IPS DF 4.7 (cell line): ENCODE measurements around the gene SEPTIN10.
"Not testable (repeated sequence)": the region's sequence is repeated elsewhere in the genome, so short reads cannot be mapped to it uniquely, and the experiment has no call there.

Source experiments
- DNase-seq: peaks from one replicate; pipeline ENCODE4 v3.0.0-alpha.2; 2013; ENCODE audit warnings: low spot score; ENCODE audit errors: extremely low read depth

SEPTIN10 gene

DNA sequence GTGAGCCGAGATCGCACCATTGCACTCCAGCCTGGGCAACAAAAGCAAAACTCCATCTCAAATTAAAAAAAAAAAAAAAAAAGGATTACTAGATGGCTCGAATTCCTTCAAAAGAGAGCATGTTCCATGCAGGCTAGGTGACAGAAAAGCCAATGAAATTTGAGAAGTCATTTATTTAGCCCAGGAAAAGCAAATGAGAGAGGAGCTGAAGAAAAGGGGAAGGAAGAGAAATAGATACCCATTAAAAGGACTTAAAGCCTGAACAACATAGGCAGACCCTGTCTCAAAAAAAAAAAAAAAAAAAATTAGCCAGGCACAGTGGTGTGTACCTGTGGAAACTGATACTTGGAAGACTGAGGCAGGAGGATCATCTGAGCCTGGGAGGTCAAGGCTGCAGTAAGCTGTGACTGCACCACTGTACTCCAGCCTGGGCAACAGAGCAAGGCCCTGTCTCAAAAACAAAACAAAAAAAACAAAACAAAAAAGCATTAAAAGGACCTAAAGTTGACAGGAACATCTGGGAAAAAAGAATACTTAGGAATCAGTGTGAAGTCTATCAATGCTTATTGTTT lies 11.1 kb downstream of the SEPTIN10 start:
- no peak for DNase-seq

DNA sequence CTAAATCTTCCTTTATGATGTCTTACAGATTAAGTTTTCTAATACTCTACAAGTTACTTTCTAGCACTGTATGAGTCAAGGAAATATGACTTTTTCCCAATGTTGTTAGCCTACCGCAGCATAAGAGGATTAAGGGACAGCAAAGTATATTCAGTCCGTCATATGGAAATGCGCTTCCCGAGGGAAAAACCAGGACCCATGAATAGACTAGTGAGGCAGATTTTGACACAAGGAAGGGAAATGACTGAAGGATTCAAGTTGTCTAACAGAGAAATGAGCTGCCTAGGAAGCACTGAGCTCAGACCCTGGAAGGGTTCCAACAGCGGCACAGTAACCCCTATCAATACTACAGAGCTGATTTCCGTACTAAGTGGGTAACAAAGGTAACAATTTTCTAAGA lies 12.0 kb downstream of the SEPTIN10 start:
- no peak for DNase-seq

DNA sequence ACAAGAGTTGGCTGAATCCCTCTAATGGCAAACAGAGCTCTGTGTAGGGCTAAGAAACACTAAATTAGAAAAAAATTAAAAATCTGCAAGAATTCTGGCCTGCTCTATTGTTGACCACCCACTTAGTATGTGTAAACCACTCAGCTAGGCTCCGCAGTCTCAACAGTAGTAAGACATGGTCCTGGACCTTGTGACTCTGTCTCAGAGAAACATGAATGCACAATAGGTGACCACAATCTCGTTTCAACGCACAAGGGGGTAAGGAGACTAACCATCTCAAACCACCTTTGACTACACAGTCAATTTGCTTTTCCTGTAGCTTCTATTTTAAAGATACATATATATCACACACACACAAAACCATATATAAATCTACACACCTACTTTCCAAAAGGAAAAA lies 16.5 kb downstream of the SEPTIN10 start:
- DNase-seq, result no peak

DNA sequence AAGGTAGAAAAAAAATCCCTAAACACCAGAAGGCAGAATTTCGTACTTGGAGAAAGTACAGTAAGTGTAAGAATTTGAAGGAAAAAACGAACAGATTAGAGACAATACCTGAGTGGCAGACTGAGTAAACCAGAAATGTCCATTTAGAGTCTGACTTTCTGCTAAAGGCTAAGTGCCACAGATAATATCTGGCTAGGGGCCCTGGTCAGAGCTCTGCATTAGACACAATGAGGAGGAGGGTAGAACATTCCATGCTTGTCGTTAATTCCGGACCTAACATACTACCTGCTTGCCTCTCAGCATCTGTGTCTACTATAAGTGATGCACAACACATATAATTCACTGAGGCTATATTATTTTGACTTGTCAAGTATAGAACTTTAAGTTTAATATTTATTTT lies 18.1 kb downstream of the SEPTIN10 start:
- DNase-seq, result no peak

DNA sequence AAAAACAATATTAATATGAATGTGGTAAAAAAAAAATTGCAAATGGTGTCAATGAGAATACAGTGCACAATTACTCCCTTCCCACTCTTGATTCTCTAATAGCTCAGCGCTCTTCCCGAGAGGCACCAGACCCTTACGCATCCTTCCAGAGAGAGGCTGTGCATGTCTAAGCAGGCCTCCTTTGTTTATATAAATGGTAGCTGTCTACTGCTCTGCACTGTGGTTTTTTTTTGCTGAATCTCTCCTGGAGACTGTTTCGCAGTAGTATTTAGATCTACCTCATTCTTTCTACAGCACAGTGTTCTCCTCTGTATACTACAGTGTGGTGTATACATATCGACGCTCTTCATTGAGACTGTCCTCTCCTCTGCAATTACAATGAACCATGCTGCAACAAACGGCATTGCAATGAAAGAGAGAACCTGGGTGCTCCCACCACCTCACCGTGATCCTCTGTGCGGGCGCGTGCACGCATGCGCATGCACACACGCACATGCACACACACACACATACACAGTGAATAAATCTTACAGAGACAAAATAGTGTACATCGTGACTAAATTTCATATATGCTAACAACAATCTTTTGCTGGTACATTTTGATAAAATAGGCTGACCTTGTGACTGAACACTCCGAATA lies 19.4 kb downstream of the SEPTIN10 start:
- no peak for DNase-seq

DNA sequence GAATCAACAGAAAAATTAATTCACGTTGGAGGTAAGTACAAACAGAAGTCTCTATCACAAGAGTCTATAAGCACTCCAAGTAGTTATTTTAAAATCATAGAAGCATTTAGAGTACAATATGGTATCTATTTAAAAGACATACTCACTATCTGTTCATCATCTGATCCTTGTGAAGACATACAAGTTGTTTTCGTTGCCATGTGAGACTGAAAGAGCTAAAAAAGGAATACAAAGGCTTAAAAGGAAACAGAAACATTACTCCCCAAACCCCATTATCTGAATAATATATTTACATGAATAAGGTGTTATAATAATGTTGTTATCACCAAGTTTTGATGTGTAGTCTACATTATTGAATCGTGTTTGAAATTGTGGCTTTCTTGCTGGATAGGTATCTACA lies 20.9 kb downstream of the SEPTIN10 start:
- no peak for DNase-seq

DNA sequence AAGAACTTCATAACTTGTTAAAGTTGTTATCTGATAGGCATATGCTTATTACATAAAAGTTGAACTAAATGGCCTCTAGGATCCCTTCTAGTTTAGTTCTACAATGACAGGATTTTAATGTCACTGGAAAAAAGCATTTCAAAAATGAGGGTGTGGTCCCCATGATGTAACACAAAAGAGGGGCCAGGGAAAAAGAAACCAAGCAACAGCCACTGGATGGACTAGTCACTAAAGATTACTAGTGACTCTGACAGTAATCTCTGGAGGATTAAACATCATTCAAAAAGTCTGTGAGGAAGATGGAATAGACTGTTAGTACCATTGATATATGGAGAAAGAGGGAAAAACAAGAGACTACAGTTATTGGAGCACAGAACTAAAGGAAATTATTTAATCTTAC lies 22.6 kb downstream of the SEPTIN10 start:
- no peak for DNase-seq

DNA sequence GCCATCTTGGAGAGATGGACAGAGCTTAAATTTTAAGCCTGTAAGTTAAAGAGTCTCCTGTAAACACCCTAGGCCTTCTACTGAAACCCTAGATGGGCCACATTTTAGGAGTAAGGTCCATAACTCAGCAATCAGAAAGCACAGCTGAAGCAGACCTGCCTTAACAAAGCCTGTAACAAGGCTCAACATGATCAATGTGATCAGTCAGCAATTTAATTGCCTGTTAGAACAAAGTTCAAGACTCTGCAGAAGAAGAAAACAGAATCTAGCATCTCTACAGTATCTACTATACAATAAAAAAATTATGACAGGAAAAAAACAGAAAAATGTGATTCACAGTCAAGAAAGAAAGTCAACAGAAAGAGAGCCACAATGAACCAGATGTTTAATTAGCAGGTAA lies 27.1 kb downstream of the SEPTIN10 start:
- DNase-seq, result no peak

DNA sequence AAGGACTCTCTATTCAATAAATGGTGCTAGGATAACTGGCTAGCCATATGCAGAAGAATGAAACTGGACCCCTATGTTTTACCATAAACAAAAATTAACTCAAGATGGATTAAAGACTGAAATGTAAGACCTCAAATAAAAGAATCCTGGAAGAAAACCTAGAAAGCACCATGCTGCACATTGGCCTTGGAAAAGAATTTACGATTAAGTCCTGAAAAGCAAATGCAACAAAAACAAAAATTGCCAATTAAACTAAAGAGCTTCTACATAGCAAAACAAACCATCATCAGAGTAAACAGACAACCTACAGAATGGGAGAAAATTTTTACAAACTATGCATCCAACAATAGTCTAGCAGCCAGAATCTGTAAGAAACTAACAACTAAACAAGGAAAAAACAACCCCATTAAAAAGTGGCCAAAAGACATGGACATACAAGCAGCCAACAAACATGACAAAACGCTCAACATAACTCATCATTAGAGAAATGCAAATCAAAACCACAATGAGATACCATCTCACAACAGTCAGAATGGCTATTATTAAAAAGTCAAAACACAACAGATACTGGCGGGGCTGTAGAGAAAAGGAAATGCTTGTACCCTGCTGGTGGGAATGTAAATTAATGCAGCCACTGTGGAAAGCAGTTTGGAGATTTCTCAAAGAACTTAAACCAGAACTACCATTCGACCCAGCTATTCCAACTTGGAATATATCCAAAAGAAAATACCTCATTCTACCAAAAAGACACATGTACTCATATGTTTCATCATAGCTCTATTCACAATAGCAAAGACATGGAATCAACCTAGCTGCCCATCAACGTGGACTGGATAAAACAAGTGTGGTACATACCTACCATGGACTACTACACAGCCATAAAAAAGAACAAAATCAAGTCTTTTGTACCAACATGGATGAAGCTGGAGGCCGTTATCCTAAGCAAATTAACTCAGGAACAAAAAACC lies 30.6 kb downstream of the SEPTIN10 start:
- DNase-seq, result no peak

DNA sequence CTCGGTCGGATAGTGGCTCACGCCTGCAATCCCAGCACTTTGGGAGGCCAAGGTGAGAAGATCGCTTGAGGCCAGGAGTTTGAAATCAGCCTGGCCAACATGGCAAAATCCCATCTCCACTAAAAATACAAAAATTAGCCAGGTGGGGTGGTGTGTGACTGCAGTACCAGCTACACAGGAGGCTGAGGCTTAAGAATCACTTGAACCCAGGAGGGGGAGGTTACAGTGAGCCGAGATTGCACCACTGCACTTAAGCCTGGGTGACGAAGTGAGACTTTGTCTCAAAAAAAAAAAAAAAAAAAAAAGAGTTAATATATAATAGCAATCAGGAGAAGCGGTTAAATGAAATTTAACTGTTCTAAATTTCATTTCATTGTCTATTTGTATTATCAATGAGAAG lies 36.1 kb downstream of the SEPTIN10 start:
- not testable (repeated sequence) for DNase-seq

DNA sequence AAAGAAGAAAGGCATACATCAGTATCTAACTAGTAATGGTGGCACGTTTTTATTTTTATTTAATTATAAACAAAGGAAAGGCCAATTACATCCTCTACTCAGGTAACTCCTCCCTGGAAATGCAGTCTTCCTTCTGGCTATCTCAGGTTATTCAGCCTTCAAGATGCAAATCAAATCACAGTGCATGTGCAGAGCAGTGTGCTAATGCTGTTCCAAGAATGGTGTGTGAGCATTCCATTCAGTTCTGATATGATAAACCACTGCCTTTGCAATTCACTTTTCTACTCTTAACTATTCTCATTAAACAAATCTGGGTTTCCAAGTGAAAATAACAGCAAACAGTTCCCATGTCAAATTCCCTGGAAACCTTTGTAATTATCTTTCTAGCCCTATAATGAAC lies 38.4 kb downstream of the SEPTIN10 start:
- DNase-seq, result no peak

DNA sequence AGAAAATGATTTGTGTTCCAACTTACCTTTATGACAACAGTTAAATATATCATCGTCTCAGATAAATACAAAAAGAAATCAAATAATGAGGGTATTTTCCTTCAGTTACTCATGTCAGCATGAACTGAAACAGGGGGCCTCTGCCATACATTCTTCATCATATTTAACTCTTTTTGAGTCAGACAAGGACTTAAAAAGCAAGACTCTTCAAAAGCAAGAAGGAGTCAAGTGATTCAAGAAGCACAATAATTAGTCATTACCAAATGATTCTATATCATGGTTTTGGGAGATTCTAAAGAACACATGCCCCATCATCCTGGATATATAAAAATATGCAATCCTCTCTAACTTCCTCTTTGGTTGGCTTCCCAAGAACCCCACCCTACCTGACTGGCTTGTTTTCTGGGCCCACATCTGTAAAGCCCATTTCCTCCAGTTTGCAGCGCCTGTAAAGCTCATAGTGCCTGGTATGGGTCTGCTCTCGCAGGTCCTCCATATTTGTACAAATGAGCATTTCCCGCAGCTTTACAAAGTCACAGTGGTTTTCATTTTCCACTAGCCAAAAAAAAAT lies 49.7 kb downstream of the SEPTIN10 start:
- DNase-seq, result no peak

DNA sequence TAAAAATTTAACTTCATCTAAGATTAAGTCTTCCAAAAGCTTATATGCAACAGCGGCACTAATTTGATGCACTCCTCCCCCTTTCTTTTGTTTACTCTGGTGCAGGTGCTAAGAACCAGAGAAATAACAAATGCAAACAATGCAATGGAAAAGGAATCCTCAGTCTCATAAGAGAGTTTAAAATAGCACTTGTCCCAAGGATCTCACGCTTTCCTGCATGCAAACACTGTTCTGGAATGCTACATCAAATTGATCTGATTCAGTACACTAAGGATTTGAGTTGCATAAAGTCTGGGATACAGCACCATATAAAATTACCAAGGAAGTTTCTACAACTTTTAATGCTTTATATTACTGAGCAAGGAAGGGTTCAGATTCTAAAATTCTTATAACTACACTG lies 50.5 kb downstream of the SEPTIN10 start:
- no peak for DNase-seq

DNA sequence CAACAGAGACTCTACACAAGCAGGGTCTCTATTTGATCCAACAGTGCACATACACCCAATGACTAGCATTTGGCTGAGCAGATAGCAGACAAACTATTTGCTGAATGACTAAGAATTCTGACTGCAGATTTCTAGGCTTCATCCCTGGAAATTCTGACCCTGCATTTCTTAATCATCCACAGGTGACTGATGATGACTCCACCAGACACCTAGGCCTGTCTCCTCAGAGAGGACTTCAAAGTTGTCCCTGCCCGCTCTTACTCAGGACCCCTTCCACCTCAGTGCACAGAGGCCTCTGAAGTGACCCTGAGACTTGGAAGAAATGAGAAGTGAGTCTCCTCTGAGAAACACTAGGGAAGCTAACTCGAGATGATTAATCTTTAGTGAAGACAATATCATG lies 51.3 kb downstream of the SEPTIN10 start:
- DNase-seq, result no peak

DNA sequence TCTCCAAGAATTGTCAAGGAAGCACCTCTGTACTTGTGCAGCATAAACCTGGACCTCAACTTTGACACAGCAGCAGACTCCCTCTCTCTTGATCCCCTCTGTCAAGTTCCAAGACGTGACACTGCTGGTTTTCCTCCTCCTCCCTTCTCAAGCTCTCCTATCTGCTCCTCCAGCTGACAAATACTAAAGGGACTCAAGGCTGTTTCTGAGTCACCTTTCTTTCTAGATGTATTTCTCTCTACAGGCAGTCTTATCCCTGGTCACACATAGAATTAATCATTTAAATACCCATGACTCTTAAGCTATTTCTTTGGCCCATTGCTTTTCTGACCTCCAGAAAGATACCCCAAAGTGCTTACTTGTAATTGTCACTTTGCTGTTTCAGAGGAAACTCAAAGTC lies 53.5 kb downstream of the SEPTIN10 start:
- no peak for DNase-seq

DNA sequence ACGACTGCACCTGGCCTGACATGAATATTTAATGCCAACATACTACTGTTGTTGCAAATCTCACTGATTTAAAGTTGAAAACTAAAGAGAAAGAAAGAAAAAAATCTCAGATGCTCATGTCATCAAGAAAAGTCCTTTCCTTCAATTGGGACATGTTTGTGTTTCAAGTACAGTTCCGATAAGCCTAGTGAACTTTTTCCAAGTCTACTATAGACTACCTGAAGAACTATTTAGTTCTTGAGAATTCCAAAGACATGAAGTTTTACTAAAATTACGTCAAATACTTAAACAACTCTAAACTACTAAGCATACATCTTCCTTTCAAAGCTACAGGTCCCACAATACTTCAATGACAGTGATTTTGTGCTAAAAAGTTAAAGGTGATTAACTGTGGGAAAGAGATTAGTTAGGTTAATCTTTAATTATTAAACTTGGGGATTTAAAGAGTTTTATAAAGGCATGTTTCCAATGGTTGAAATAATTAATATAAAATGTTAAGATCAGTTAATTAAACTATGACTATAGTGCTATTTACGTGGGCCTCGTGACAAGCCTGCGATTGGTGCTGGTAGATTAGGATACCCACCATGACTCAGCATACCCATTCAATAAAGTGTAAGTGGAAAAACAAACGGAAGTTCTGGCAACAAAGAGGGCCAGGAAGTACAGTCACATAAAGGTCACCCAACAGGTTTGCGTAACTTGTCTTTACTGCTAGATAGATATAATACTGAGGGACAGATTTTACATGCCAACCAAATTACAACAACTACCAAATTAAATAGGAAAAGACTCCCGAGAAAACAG lies 55.5 kb downstream of the SEPTIN10 start:
- DNase-seq, result no peak

DNA sequence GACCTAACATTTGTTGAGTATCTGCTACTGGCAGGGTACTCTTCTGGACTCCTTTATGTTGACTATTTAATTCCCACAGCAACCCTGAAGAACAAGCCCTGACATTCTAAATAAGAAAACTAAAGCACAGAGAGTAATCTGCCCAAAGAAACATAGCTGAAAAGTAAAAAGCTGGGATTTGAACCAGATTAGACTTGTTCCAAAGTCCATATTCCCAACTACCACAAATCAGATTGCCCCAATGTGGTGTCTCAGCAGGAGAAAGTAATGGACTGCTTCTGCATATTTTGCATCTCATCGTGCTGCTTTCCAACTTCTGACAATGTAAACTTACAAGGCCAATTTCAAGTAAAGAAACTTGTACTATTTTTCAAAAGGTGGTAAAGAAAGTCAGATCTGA lies 56.5 kb downstream of the SEPTIN10 start:
- DNase-seq, result no peak

DNA sequence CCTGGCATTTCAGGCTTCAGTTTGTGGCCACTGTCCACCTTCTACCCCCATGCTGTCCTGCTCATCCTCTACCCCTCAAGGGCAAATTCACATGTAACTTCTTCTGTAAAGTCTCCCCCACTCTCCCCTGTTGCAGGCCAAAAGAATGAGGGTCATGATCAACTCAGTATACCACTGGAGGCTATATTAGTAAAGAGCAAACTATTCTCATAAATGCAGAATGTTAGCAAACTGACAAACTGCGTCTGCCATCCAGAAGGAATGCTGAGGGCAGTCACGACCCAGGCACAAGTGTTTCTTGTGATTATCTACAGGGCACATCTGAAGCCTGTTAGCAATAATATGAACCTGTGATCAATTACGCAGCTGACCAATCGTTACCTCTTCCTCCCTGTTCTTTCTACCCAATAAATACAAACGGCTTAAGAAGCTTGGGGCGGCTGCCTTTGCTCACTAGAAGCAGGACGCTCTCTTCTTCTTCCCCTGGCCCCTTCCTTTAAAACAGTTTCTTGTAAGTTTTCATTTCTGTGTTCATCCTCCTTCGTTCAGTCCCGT lies 58.3 kb downstream of the SEPTIN10 start:
- DNase-seq, result no peak

DNA sequence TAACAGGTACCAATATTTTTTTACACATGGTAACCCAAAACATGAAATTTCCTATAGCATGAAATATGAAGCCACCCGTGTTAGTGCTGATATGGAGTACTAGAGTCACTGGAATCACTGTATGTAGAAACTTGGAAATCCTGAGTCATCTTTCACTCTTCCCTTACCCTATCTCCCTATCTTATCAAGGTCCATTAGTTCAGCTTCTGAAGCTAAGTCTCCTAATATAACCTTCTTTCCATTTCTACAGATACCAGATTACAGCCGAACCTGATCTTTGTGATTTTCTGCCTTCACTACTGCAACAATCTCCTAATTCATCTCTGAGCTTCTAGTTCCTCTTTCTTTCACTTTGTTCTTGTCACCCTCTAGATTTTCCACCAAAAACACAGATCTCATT lies 59.0 kb downstream of the SEPTIN10 start:
- no peak for DNase-seq

DNA sequence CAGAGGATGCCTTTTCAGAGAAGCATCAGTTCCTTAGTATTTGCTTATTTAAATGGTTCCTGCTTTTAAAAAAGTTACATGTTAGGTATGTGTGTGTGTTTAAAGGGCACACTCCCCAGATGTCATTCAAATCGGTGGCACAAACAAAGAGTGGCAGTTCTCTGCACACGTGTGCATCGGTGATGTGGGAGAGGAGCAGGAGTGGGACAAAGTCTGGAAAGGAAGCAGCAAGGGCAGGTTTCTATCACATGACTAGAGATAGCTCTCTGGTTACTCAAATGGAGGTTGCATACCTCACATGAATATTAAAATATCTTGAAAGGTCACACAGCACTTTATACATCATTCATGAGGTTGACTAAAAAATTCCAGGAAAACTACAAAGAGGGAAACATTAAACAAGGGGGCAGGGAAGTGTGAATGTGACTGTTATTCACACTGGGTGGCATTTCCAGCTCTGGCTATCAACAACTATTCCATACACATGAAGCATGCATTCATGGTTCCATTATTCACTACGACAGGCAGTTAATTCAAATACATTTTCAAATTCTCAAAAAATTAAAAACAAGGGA lies 64.7 kb downstream of the SEPTIN10 start:
- DNase-seq, result no peak

DNA sequence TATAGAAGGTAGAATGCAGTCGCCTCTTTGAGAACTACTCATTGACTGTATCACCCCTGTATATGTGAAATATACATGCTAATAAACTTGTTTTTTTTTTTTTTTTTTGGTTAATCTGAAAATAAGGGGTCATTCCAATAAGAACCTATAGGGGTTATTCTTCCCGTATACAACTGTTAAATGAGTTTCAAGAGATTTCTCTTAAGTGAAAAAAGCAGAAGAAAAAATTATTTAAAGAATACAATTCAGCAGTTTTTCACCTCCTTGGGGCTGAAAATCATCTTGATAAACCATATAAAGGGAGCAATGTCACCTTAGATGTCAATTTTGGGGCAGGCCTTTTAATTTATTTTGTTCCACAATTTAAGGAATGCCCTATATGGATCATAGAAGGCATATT lies 66.5 kb downstream of the SEPTIN10 start:
- no peak for DNase-seq
